Smooth muscle cell (in vitro differentiated cells): Measurements from ENCODE around the gene CAB39. TPM values are rescaled to one million over a fixed set of nuclear protein-coding genes. Genes with fewer than 3 reads are reported as not detected.
"Not testable (repeated sequence)": the region's sequence is repeated elsewhere in the genome, so short reads cannot be mapped to it uniquely, and the experiment has no call there.

ENCODE experiments used
- DNase-seq: peaks from one replicate; lab custom pipeline; 2025; ENCODE audit not compliant: unreplicated experiment; lab: John Stamatoyannopoulos, UW
- H2AFZ ChIP-seq: fragments of 200-600 bp; sonication (generic); 2 replicates; pipeline ENCODE4 v1.6.0; 2016; ENCODE audit warnings: antibody characterized with exemption, low read depth, mild to moderate bottlenecking
- H3F3A ChIP-seq: fragments of 200-600 bp; sonication (generic); 2 replicates; pipeline ENCODE4 v1.6.0; 2017; ENCODE audit warnings: antibody characterized with exemption, low read depth
- H3K27ac ChIP-seq: fragments of 200-600 bp; sonication (generic); 2 replicates; pipeline ENCODE4 v1.5.1; 2016; ENCODE audit warnings: low read depth, mild to moderate bottlenecking
- H3K27me3 ChIP-seq: fragments of 200-600 bp; sonication (generic); 2 replicates; pipeline ENCODE4 v1.6.1; 2016; ENCODE audit warnings: low read depth, mild to moderate bottlenecking
- H3K36me3 ChIP-seq: fragments of 200-600 bp; sonication (generic); 2 replicates; pipeline ENCODE4 v1.5.1; 2016; ENCODE audit warnings: low read depth
- H3K4me1 ChIP-seq: fragments of 200-600 bp; sonication (generic); 2 replicates; pipeline ENCODE4 v1.5.1; 2016; ENCODE audit warnings: low read depth
- H3K4me2 ChIP-seq: fragments of 200-600 bp; sonication (generic); 2 replicates; pipeline ENCODE4 v1.6.0; 2016; ENCODE audit warnings: mild to moderate bottlenecking
- H3K4me3 ChIP-seq: fragments of 200-600 bp; sonication (generic); 2 replicates; pipeline ENCODE4 v1.5.1; 2016; ENCODE audit warnings: mild to moderate bottlenecking
- H3K79me2 ChIP-seq: fragments of 200-600 bp; sonication (generic); 2 replicates; pipeline ENCODE4 v1.6.0; 2016; ENCODE audit warnings: low read depth, mild to moderate bottlenecking
- H3K9ac ChIP-seq: fragments of 200-600 bp; sonication (generic); 2 replicates; pipeline ENCODE4 v1.6.0; 2016; ENCODE audit warnings: low read depth
- H3K9me3 ChIP-seq: fragments of 200-600 bp; sonication (generic); replicated peaks from 2 replicates; pipeline ENCODE4 v1.5.1; 2016; ENCODE audit warnings: low read depth
- H4K20me1 ChIP-seq: fragments of 200-600 bp; sonication (generic); 2 replicates; pipeline ENCODE4 v1.6.0; 2016; ENCODE audit warnings: low read depth
- WGBS: methylation state at CpG from one replicate; pipeline ENCODE4 v1.1.7; 2016; ENCODE audit warnings: low lambda C conversion rate; 5-methylcytosine and 5-hydroxymethylcytosine counted together
- polyA plus RNA-seq: library from polyadenylated mRNA; unstranded; fragments of >200 nt; fragmentation: Nextera tagmentation; extraction: Ambion mirVana; gene quantifications from 2 replicates; pipeline ENCODE4 v1.2.1, GENCODE V29; 2016
- total RNA-seq: library from RNA; depleted of rRNA; stranded (reverse); fragments of >200 nt; gene quantifications from 2 replicates; pipeline ENCODE4 v1.2.3, GENCODE V29; 2014
- TF ChIP-seq, protein P1 (sequence below): fragments of 200-600 bp; sonication (generic); IDR thresholded peaks from 2 replicates; pipeline ENCODE4 v1.5.1; 2017; ENCODE audit warnings: borderline replicate concordance, mild to moderate bottlenecking, antibody characterized with exemption; ENCODE audit not compliant: insufficient read depth, poor library complexity, severe bottlenecking

Gene CAB39
- total and polyA plus RNA-seq, 2 experiments from 2014 or later = 21.7 to 62.4 TPM

DNA sequence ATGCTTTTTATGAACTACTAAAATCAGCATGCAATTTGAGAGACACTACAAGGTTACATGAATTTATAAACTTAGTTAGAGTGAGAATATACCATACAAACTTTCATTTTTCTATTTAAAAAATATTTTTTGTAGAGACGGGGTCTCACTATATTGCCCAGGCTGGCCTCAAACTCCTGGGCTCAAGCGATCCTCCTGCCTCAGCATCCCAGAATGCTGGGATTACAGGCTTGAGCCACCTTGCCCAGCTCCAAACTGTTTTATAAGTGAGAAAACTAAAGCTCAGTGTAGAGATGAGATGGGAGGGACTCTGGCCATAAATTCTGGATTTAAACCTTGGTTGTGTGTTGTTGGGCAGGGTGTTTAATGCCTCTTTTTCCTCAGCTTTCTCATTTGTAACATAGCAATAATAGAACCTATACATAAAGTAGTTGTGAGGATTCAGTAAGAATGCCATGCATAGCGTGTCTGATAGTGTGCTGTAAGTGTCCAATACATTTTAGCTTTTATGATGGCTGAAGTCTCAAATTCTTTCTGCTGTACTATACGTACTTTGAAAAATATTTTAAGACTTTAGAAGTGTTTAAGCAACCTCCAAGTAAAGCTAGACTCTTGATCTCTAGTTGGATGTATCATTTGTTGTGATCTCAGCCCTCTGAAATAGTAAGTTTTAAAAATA is 9.7 kb downstream of the CAB39 start:
- H3K4me1 ChIP-seq = no peaks in the 10 kb centered on the region
- DNase-seq = no peak
- peaks cover 94% of the 10 kb centered on the region for H4K20me1 ChIP-seq
- H3K4me2 ChIP-seq = no peak overlapping the region
- no peaks in the 10 kb centered on the region for H3K9me3 ChIP-seq
- TF ChIP-seq, protein P1, sequence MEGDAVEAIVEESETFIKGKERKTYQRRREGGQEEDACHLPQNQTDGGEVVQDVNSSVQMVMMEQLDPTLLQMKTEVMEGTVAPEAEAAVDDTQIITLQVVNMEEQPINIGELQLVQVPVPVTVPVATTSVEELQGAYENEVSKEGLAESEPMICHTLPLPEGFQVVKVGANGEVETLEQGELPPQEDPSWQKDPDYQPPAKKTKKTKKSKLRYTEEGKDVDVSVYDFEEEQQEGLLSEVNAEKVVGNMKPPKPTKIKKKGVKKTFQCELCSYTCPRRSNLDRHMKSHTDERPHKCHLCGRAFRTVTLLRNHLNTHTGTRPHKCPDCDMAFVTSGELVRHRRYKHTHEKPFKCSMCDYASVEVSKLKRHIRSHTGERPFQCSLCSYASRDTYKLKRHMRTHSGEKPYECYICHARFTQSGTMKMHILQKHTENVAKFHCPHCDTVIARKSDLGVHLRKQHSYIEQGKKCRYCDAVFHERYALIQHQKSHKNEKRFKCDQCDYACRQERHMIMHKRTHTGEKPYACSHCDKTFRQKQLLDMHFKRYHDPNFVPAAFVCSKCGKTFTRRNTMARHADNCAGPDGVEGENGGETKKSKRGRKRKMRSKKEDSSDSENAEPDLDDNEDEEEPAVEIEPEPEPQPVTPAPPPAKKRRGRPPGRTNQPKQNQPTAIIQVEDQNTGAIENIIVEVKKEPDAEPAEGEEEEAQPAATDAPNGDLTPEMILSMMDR = no peak
- H3K9ac ChIP-seq = no peak overlapping the region
- no peak overlapping the region for H3K4me3 ChIP-seq
- no peaks in the 10 kb centered on the region for H3K27me3 ChIP-seq
- no peaks in the 10 kb centered on the region for H3K36me3 ChIP-seq
- peaks cover 88% of the 10 kb centered on the region for H3K79me2 ChIP-seq
- H3F3A ChIP-seq = no peaks in the 10 kb centered on the region
- H2AFZ ChIP-seq = no peak overlapping the region
- 90% methylated on average over 4 of the region's 4 CpGs for WGBS
- peak overlapping the region; percentile 53 for H3K27ac ChIP-seq

DNA sequence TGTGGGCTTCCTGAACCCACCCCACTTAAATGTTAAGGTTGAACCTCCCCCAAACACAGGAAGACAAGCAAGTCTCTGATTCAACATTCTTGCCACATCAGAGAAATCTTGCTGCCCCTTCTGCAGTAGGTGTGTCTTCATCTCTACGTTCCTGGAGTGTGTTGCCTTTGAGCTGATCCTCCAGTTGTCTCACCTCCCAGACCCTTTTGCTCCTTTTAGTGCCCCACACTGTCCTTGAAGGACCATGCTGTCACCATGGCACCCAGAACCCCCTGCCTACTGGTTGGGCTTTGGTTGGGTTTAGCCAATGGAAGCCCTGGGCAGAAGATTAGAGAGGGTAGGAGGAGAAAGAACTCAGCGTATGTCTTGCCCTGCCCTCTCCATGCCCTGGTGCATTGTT is 10.7 kb downstream of the CAB39 start:
- no peaks in the 10 kb centered on the region for H3K27me3 ChIP-seq
- TF ChIP-seq, protein P1 = no peak
- no peak overlapping the region for H3K27ac ChIP-seq
- DNase-seq = no peak
- no peak overlapping the region for H2AFZ ChIP-seq
- peaks cover 94% of the 10 kb centered on the region for H4K20me1 ChIP-seq
- no peaks in the 10 kb centered on the region for H3F3A ChIP-seq
- H3K79me2 ChIP-seq = peaks cover 88% of the 10 kb centered on the region
- H3K4me1 ChIP-seq = no peaks in the 10 kb centered on the region
- H3K4me3 ChIP-seq = no peak overlapping the region
- no peak overlapping the region for H3K9ac ChIP-seq
- no peaks in the 10 kb centered on the region for H3K9me3 ChIP-seq
- H3K4me2 ChIP-seq = no peak overlapping the region
- no peaks in the 10 kb centered on the region for H3K36me3 ChIP-seq
- 66% methylated on average over 2 of the region's 2 CpGs for WGBS

DNA sequence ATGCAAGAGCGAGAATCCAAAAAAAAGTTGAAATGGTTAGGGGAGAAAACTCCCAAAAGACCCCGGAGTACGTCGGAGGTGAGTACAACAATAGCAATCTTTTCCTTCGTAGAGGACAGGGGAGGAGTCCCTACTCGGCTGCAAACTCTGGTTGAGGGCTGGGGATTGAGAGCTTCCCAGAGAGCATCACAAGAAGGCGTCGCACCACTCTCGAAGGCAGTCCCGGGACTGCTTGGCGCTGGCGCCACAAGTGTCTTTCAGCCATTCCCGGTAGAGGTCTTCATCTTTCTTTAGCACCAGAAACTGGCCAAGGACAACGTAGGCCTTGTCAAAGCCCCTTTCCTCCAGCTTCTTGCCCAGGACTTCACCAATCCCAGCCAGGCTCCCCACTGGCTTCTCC is 12.3 kb downstream of the CAB39 start:
- not testable (repeated sequence) for H3K4me2 ChIP-seq, H3K36me3 ChIP-seq, H3K4me1 ChIP-seq, DNase-seq, H3F3A ChIP-seq, H3K27ac ChIP-seq, H3K9me3 ChIP-seq, H3K9ac ChIP-seq, H3K27me3 ChIP-seq, H2AFZ ChIP-seq, H3K4me3 ChIP-seq
- peaks cover 88% of the 10 kb centered on the region for H3K79me2 ChIP-seq
- peaks cover 94% of the 10 kb centered on the region for H4K20me1 ChIP-seq
- WGBS = 93% methylated on average over 14 of the region's 14 CpGs

GRCh38 chr2:230731512-230731911 is 18.9 kb downstream of the CAB39 start:
- Histone ChIP-seq H3K36me3 (no peaks in the 10 kb centered on the region), H3K9ac (no peak overlapping the region)
- TF ChIP-seq, protein P1 = no peak

More at GRCh38 chr2:230731512-230731911, 18.9 kb downstream of the CAB39 start:
- no peaks in the 10 kb centered on the region for H3K9me3 ChIP-seq
- H3K27ac ChIP-seq = no peak overlapping the region
- peaks cover 98% of the 10 kb centered on the region for H4K20me1 ChIP-seq
- no peaks in the 10 kb centered on the region for H3K4me1 ChIP-seq
- H3K4me3 ChIP-seq = no peak overlapping the region
- H3F3A ChIP-seq = no peaks in the 10 kb centered on the region
- DNase-seq = no peak
- H2AFZ ChIP-seq = no peak overlapping the region
- 95% methylated on average over 6 of the region's 6 CpGs for WGBS
- peaks cover 99% of the 10 kb centered on the region for H3K79me2 ChIP-seq
- H3K4me2 ChIP-seq = no peak overlapping the region
- H3K27me3 ChIP-seq = no peaks in the 10 kb centered on the region
